Activated naive CD8-positive, alpha-beta T cell treated with anti-CD3 and anti-CD28 coated beads, Interleukin-2, amount 50 U/mL, for 16 hours (primary cell): ENCODE measurements around the gene CFAP221.
A peak's percentile ranks its signal among the peaks of the same experiment; 100 is the strongest.

Experiments used
- DNase-seq: peaks from one replicate; pipeline ENCODE4 v3.0.0-alpha.2; 2020; ENCODE audit warnings: low read depth, low spot score

CFAP221 gene

GRCh38 chr2:119699016-119699606 lies 154.9 kb downstream of the CFAP221 start:
- no peak for DNase-seq

DNA sequence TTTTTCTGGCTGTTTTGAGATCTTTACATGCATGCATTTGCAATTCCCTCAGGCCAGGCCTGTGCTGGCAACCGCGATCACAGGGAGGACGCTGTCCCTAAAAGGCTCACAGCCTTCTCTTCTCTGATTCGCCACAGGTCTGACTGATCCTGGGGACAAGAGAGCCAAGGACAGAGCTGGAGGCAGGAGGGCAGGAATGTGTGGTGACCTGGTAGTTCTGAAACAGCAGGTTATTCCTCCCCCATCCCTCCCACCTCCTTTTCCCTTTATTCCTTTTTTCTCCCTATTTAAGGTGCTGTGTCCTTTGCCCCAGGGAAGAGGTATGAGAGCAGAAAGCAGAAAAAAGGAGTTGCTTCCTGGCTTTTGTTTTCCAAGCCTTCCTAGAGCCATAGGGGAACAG lies 156.6 kb downstream of the CFAP221 start:
- no peak for DNase-seq

- no peak for DNase-seq
Observed at GRCh38 chr2:119701352-119701751, 157.1 kb downstream of the CFAP221 start.

DNA sequence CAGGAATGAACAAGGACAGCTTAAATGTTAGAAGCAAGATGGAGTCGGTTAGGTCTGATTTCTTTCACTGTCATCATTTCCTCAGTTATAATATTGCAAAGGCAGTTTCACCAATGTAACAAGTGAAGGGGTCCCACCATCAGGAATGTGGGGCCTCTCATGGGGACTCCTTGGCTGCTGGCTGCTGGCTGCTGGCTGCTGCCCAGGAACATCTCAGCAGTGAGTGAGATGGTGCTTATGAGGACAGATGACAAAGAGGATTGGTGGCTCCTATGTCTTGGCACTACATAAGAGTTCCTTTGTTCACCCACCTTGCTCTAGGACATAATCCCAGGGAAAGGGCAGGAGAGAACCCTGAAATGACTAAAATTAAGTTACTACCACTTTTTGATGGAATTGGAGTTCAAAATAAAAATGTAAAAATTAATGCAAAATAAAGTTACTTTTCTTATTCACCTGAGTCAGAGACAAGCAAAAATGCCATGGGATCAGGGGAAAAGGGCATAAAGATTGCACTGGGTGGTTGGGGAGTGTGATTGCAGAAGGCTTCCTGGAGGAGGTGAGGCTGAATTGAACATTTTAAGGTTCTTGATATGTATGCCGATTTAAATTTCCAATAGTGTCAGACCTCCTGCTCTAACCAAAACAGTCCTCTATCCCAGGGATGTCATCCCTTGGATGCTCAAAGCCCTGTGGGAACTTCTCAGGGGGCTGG lies 158.1 kb downstream of the CFAP221 start:
- DNase-seq, result no peak

DNA sequence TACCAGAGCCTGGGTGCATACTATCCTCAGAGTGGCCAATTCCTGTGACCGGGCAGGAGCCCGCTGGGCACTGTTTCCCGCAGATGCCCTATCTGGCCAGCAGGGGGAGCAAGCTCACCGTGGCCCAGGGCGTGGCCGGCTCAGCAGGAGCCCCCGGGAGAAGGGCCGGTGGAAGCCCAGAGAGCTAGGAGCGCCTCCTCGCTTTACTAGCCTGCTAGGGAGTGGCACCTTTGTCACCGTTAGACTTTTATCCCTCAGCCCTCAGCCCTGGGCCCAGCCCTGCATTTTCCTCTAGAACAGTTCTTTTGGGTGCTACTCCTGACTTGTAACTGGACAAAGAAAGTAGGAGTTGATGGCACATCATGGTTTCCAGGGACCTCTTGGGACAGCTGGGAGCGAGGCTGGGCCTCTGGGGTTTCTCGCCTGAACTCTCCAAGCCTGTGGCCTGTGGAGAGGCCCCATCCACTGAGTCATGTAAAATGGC lies 158.7 kb downstream of the CFAP221 start:
- DNase-seq, result peak; percentile 44

DNA sequence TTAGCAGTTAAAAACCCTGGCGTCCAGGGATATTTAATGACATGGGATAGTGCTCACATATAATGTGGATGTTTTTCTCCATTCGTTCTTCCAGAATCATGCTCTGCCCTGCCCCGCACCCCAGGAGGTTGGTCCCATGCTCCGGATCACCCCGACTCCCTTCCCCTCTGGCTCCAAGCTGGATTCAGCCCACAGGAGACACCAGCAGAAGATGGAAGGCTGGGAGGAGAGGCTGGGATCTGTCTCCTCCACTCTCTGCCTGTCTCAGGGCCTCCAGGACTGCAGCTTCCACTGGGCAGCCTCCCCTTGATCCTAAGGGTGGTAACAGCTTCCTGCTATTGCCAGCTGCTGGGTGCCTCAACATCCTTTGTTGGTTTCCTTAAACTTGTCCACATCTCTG lies 159.3 kb downstream of the CFAP221 start:
- DNase-seq, result no peak

DNA sequence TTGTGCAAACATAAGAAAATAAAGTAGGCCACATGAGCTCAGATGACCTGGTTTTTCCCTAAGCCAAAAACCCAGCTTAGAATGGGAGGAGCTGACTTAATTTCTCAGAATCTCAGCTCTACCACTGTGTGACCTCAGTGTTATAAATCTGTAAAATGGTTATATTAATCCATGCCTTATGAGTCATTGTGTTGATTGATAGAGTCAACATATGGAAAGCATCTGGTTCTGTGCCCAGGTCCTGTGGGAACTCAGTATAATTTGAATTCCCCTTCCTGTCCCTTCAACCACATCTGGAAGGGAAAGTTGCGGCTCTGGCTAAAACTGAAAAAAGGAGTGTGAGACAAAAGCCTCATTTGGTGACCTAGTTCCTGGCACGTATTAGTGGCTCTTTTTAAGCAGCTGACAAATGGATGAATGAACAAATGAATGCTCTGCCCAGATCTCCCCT lies 160.4 kb downstream of the CFAP221 start:
- DNase-seq, result no peak

DNA sequence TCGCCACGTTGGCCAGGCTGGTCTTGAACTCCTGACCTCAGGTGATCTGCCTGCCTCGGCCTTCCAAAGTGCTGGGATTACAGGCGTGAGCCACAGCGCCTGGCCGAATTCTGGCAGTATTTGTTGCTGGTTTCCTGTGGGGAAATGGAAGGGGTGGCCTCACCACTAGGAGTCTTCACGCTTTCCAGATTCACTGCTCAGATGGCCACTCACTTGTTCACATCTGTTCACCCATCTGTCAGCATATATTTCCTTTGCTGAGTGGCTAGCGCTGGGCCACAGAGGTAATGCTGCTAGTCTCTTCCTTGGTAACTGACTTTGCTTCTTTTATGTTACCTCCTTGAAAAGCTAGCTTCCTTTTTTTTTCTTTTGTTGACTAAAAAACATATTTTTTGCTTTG lies 162.0 kb downstream of the CFAP221 start:
- DNase-seq, result no peak
